ENCODE results near the gene OLFM3.

The OLFM3 gene

DNA sequence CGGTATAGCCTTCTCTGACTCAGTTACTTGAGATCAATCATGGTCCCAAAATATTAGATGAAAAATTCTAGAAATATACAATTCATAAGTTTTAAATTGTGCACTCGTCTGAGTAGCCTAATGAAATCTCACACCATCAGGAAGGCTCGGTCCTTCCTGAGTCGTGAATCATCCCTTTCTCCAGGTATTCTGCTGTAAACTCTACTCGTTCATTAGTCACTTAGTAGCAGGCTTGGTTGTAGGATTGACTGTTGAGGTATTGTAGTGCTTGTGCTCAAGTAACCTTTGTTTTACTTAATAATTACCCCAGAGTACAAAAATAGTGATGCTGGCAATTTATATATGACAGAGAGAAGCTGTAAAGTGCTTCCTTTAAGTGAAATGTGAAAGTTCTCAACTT lies 238.7 kb downstream of the OLFM3 start:
- DNase-seq (ENCODE audit: low read depth), result no peak
- TF ChIP-seq, protein P1, sequence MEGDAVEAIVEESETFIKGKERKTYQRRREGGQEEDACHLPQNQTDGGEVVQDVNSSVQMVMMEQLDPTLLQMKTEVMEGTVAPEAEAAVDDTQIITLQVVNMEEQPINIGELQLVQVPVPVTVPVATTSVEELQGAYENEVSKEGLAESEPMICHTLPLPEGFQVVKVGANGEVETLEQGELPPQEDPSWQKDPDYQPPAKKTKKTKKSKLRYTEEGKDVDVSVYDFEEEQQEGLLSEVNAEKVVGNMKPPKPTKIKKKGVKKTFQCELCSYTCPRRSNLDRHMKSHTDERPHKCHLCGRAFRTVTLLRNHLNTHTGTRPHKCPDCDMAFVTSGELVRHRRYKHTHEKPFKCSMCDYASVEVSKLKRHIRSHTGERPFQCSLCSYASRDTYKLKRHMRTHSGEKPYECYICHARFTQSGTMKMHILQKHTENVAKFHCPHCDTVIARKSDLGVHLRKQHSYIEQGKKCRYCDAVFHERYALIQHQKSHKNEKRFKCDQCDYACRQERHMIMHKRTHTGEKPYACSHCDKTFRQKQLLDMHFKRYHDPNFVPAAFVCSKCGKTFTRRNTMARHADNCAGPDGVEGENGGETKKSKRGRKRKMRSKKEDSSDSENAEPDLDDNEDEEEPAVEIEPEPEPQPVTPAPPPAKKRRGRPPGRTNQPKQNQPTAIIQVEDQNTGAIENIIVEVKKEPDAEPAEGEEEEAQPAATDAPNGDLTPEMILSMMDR (conservative IDR thresholded peaks at IDR 0.05; ENCODE audit: control insufficient read depth, insufficient read depth, low read depth, low read length), result no peak
- no peak overlapping the region for H3K4me3 ChIP-seq (ENCODE audit: control insufficient read depth, low read depth, low read length)

DNA sequence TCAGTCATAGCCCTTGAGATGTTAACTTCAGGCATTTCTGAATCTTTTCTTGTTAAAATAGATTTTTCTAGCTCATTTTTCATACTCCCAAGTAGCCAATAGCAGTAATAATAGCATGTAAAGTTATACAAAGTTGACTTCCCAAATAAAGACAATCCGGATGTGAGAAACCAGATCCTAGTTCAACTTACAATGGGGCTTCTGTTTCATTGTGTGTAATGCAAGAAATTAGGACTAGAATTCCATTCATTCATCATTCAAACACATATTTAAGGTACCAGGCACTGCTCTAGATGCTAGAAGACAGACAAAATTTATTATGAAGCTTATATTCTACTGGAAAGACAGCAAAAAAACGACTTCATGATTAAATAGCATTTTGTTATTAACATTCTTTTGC lies 240.3 kb downstream of the OLFM3 start:
- TF ChIP-seq, protein P1 (conservative IDR thresholded peaks at IDR 0.05; ENCODE audit: control insufficient read depth, insufficient read depth, low read depth, low read length), result no peak
- no peak for DNase-seq (ENCODE audit: low read depth)
- no peak overlapping the region for H3K4me3 ChIP-seq (ENCODE audit: control insufficient read depth, low read depth, low read length)
